HG03060 (cell line): ENCODE measurements around the gene GAD2.

Source experiments
- ATAC-seq: cut with Tn5 transposase; IDR thresholded peaks from one replicate; pipeline ENCODE4 v1.9.1; 2021; ENCODE audit warnings: low read depth, moderate number of reproducible peaks; ENCODE audit not compliant: unreplicated experiment

GAD2 gene

GRCh38 chr10:26216585-26217395 is at the start of gene GAD2:
Gene GAD2, plus strand, starts transcription at chr10:26216774. Its CDS starts 36 bp downstream, at chr10:26216810.
- no peak for ATAC-seq

DNA sequence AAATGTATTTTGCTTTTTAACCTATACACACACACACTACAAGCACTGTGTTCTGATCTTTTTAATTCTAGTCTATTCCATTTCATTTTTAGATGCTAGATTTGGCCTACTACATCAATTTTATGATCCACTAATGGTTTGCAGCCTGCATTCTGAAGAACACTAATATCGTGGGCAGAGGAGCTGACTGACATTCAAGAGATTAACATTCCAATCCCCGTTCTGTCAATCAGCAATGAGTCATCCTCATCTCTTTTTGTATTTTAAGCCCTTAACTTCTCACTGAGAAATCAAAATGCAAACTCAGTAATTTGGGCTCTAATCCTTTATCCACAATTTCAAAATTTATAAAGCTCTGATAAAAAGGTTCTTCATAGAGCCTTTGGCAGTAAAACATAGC is 47.1 kb upstream of the GAD2 start:
- ATAC-seq, result no peak

DNA sequence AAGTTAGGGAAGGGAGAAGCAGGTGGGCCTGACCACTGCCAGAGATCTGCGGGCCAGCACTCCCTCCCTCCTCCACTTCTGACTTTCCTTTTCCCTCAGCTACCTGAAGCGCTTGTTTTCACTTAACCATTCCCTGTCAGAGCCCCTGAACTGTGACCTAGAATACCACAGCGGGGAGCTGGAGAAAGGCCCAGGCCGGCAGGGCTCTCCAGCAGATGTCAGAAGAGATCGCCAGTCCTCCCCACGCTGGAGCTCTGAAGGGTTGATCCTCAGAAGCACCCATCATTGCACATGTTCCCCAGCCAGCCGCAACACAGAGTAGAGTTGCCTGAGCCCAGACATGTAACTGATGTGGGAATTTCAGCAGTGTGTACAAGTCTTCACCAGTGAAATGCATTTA is 44.4 kb upstream of the GAD2 start:
- no peak for ATAC-seq

DNA sequence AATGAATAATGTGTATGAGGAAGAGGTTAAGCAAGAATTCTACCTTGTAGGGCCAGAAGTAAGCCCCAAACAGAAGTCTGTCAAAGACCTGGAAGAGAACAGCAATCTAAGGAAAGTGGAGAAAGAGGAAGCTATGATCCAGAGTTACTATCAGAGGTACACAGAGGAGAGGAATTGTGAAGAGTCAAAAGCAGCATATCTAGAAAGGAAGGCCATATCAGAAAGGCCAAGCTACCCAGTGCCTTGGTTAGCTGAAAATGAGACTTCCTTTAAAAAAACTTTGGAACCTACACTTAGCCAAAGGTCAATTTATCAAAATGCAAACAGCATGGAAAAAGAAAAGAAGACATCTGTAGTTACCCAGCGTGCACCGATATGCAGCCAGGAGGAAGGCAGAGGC is 42.7 kb upstream of the GAD2 start:
- no peak for ATAC-seq

GRCh38 chr10:26177341-26177740 is 39.2 kb upstream of the GAD2 start:
- no peak for ATAC-seq

- no peak for ATAC-seq
Observed at GRCh38 chr10:26194275-26194674, 22.3 kb upstream of the GAD2 start.

DNA sequence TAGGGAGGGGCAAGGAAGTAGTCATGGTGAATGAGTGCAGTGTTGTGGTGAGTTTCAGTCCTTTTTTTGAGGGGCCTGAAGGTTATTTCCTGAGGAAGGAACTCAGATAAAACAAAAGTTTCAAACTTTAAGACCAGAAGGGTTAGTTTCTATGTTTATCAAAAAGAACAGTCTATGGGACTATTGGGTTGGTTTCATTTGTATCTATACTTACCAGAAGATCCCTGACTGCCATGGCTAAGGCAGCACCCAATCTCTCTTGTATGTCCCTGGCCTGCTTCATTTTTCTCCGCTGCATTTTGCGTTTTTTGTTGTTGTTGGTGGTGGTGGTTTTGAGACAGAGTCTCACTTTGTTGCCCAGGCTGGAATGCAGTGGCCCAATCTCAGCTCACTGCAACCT is 19.3 kb upstream of the GAD2 start:
- no peak for ATAC-seq

- no peak for ATAC-seq
Observed at GRCh38 chr10:26198119-26198518, 18.5 kb upstream of the GAD2 start.

- ATAC-seq, result no peak
Observed at GRCh38 chr10:26199841-26200240, 16.7 kb upstream of the GAD2 start.

GRCh38 chr10:26205223-26205622 is 11.4 kb upstream of the GAD2 start:
- ATAC-seq, result no peak

- no peak for ATAC-seq
Observed at GRCh38 chr10:26211781-26212444, 4.7 kb upstream of the GAD2 start.

- no peak for ATAC-seq
Observed at GRCh38 chr10:26212511-26212910, 4.1 kb upstream of the GAD2 start.

DNA sequence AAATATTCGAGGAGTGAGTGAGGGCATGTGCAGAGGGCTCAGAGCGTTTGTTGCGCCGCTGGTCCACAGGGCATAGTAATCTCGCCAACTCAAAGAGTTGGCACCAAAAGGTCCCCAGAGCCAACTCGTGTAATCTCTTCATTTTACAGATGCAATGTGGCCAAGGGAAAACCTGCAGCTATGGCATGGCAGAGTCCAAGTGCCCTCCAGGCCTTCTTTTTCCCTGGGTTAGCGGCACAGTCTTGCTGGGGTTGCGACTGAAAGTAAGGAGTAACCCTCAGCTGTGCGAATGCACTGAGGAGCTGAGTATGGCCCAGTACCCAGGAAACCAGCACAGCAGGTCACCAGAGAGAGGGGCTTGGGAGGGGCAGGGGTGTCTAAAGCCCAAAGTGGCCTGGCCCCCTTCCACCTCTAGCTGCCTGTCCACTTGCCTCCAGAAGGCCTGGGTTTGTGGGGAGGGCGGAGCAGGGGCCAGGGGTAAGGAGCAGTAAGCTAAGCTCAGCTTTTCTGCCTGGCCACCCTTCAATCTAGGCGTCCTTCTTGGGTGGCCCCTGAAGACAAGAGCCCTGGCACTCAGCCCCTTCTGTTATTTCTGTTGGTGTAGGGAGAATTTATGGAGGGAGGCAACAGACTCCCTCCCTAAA is 3.3 kb upstream of the GAD2 start:
- ATAC-seq, result no peak

DNA sequence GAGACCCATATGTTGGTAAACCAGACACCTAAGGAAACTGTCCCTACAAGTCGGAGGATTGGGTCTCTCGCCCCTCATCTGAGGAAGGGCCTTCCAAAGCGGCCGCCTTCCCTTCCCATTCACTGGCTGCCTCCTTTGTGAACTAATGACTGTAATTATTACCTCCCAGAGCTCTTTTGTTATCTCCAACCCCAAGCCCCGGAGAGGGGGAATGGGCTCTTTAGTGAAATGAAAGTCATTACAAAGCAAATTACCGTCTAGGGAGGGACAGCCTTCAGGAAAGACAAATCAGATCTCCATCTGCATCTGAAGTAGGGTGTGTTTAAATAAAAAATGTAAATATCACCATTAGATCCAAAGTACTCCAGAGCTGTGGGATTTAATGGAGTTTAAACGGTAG is 2.6 kb upstream of the GAD2 start:
- ATAC-seq, result no peak

- no peak for ATAC-seq
Observed at GRCh38 chr10:26214551-26215395, 1.8 kb upstream of the GAD2 start.

DNA sequence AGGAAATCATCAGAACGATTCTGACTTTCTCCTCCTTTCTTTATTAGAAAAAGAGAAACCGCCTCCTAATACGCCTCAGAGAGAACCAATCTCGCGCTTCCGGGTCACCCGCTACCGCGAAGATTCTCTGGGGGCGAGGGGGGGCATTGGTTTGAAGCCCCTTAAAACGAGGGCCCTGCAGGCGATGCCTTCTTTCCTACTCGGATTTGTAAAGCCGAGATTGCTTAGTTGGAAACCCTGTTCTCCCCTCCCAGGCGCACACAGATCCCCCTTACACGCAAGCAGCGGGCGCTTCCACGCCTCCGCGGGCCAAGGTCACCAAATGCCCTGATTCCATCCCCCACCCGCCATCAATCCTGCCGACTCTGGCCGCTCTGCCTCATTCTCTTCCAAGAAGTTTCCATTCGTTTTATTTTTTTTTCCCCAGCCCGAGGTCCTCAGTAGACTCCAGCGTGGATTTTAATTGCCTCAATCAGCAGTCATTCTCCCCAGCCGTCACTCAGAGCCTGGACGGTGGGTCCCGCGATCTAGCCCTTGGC is 1.1 kb upstream of the GAD2 start:
- no peak for ATAC-seq

DNA sequence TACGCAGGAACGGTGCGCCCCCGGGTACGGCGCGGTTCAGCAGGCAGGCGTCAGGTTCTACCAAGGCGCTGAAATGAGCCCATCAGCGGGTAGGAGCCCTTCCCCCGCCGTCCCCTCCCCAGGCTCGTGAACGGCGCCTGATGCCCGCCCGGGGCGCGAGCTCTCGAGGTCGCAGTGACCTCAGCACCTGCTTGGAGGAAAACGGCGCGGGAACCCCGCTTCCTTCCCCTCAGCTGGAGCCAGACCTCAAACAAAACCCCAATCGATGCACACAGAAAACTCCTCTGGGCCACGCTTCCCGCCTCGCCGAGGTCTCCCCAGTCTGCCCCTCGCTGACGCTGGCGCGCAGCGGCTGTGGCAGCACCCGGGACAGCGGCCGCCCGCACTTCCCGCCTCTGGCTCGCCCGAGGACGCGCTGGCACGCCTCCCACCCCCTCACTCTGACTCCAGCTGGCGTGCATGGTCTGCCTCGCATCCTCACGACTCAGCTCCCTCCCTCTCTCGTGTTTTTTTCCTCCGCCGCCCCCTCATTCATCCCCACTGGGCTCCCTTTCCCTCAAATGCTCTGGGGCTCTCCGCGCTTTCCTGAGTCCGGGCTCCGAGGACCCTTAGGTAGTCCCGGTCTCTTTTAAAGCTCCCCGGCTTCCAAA is 514 bp upstream of the GAD2 start:
- no peak for ATAC-seq

GRCh38 chr10:26217396-26218086 is 967 bp downstream of the GAD2 start:
- no peak for ATAC-seq

- no peak for ATAC-seq
Observed at GRCh38 chr10:26219676-26220075, 3.1 kb downstream of the GAD2 start.
